ENCODE measurements around the gene ETV6.

Gene ETV6

GRCh38 chr12:11819643-11820042 is 170.2 kb downstream of the ETV6 start:
- TF ChIP-seq SIN3A (IDR thresholded peaks at IDR 0.05; ENCODE audit: borderline replicate concordance, insufficient read depth, low read length) (no peak), FOXP2 (optimal IDR thresholded peaks at IDR 0.05; ENCODE audit: borderline replicate concordance, extremely low read depth, extremely low read length, insufficient read depth) (no peak), POLR2AphosphoS5 (IDR thresholded peaks at IDR 0.05; ENCODE audit: low read depth, low read length) (no peak), TAF1 (IDR thresholded peaks at IDR 0.05; ENCODE audit: borderline replicate concordance, insufficient read depth, low read length) (no peak)
- TF ChIP-seq, protein P1, sequence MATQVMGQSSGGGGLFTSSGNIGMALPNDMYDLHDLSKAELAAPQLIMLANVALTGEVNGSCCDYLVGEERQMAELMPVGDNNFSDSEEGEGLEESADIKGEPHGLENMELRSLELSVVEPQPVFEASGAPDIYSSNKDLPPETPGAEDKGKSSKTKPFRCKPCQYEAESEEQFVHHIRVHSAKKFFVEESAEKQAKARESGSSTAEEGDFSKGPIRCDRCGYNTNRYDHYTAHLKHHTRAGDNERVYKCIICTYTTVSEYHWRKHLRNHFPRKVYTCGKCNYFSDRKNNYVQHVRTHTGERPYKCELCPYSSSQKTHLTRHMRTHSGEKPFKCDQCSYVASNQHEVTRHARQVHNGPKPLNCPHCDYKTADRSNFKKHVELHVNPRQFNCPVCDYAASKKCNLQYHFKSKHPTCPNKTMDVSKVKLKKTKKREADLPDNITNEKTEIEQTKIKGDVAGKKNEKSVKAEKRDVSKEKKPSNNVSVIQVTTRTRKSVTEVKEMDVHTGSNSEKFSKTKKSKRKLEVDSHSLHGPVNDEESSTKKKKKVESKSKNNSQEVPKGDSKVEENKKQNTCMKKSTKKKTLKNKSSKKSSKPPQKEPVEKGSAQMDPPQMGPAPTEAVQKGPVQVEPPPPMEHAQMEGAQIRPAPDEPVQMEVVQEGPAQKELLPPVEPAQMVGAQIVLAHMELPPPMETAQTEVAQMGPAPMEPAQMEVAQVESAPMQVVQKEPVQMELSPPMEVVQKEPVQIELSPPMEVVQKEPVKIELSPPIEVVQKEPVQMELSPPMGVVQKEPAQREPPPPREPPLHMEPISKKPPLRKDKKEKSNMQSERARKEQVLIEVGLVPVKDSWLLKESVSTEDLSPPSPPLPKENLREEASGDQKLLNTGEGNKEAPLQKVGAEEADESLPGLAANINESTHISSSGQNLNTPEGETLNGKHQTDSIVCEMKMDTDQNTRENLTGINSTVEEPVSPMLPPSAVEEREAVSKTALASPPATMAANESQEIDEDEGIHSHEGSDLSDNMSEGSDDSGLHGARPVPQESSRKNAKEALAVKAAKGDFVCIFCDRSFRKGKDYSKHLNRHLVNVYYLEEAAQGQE (IDR thresholded peaks at IDR 0.05; ENCODE audit: insufficient read depth in 1 of 2, low read depth in 2 of 2, low read length in 2 of 2): no peak

GRCh38 chr12:11820476-11820875 is 171.0 kb downstream of the ETV6 start:
- no peak for TF ChIP-seq POLR2AphosphoS5 (IDR thresholded peaks at IDR 0.05; ENCODE audit: low read depth, low read length)
- TF ChIP-seq, protein P1 (IDR thresholded peaks at IDR 0.05; ENCODE audit: insufficient read depth in 1 of 2, low read depth in 2 of 2, low read length in 2 of 2): no peak
- no peak for TF ChIP-seq FOXP2 (optimal IDR thresholded peaks at IDR 0.05; ENCODE audit: borderline replicate concordance, extremely low read depth, extremely low read length, insufficient read depth)
- TF ChIP-seq TAF1 (IDR thresholded peaks at IDR 0.05; ENCODE audit: borderline replicate concordance, insufficient read depth, low read length): no peak
- no peak for TF ChIP-seq SIN3A (IDR thresholded peaks at IDR 0.05; ENCODE audit: borderline replicate concordance, insufficient read depth, low read length)

DNA sequence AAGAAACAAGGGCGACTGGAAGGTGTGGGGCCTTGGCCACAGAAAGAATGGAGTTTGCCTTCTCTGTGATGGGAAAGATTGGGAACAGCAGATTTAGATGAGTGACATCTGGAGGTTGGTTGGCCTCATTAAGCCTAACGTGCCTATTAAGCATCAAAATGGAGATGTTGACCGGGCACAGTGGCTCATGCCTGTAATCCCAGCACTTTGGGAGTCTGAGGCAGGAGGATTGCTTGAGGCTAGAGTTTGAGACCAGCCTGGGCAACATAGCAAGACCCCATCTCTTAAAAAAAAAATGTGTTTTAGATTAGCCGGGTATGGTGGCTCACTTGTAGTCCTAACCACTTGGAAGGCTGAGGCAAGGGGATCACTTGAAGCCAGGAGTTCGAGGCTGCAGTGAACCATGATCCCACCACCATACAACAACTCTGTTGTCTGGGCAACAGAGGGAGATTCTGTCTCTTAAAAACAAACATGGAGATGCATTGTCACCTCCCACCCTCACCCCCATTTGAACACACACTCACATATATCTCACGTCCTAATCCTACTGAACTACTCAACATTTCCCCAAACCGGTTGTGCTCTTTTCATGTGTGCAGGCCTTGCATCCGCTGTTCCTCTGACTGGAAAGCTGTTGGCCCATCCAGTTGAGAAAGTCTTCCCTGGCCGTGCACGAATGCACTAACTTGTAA is 172.1 kb downstream of the ETV6 start:
- TF ChIP-seq POLR2AphosphoS5 (IDR thresholded peaks at IDR 0.05; ENCODE audit: low read depth, low read length) (no peak), SIN3A (IDR thresholded peaks at IDR 0.05; ENCODE audit: borderline replicate concordance, insufficient read depth, low read length) (no peak)

DNA sequence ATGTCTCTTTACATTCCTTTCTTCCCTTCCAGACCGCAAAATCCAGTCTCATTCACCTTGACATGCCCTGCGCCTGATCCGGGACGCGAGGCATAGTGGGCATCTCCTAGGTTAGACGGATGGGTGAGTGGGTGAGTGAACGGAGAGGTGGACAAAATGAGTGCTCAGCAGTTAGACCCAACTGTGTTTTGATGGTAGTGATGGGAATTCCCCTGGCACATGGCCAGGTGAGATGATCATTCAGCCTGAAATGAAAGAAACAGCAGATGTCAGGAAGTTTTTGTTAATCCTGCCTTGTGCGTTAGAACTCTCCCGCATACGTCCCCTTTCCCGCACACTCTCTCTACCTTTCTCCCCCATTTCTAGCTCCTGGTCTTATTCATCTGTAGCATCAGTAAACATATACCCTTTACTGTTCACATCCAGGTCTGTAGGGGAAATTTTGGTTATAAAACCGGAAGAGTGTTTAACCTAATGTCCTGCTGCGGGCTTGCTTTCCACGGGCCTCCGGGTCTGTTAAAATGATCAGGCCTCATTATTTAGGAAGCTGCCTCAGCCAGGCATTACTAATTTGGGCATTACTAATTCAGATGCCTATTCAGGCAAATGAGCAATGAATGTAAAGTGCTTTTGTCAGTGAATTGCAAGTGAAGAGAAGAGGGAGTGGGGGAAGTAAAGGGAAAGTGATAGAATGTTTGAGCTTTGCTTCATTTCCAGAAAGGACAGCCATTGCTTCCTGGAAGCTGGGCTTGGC is 172.8 kb downstream of the ETV6 start:
- TF ChIP-seq FOXP2 (optimal IDR thresholded peaks at IDR 0.05; ENCODE audit: borderline replicate concordance, extremely low read depth, extremely low read length, insufficient read depth) (no peak), SIN3A (IDR thresholded peaks at IDR 0.05; ENCODE audit: borderline replicate concordance, insufficient read depth, low read length) (no peak), POLR2AphosphoS5 (IDR thresholded peaks at IDR 0.05; ENCODE audit: low read depth, low read length) (no peak), TAF1 (IDR thresholded peaks at IDR 0.05; ENCODE audit: borderline replicate concordance, insufficient read depth, low read length) (no peak)
- TF ChIP-seq, protein P1 (IDR thresholded peaks at IDR 0.05; ENCODE audit: insufficient read depth in 1 of 2, low read depth in 2 of 2, low read length in 2 of 2): no peak

- TF ChIP-seq FOXP2 (optimal IDR thresholded peaks at IDR 0.05; ENCODE audit: borderline replicate concordance, extremely low read depth, extremely low read length, insufficient read depth) (no peak), SIN3A (IDR thresholded peaks at IDR 0.05; ENCODE audit: borderline replicate concordance, insufficient read depth, low read length) (no peak), POLR2AphosphoS5 (IDR thresholded peaks at IDR 0.05; ENCODE audit: low read depth, low read length) (no peak), TAF1 (IDR thresholded peaks at IDR 0.05; ENCODE audit: borderline replicate concordance, insufficient read depth, low read length) (no peak)
- TF ChIP-seq, protein P1 (IDR thresholded peaks at IDR 0.05; ENCODE audit: insufficient read depth in 1 of 2, low read depth in 2 of 2, low read length in 2 of 2): no peak
Observed at GRCh38 chr12:11823043-11823442, 173.6 kb downstream of the ETV6 start.
